ENCODE measurements around the gene DTX4. TPM values are rescaled to one million over a fixed set of nuclear protein-coding genes. Genes with fewer than 3 reads are reported as not detected.

Gene DTX4
- total RNA-seq, 1 experiment from 2014 or later, result 7.6 TPM

GRCh38 chr11:59253001-59253400, 81.1 kb downstream of the DTX4 start:
- no peak for ATAC-seq
- TF ChIP-seq POLR2A (IDR thresholded peaks at IDR 0.05; ENCODE audit: borderline replicate concordance, extremely low read depth, insufficient read depth, insufficient read length) (no peak), RAD21 (IDR thresholded peaks at IDR 0.05; ENCODE audit: low read depth) (no peak), EZH2phosphoT487 (IDR thresholded peaks at IDR 0.05; ENCODE audit: borderline replicate concordance) (no peak), POLR2AphosphoS5 (IDR thresholded peaks at IDR 0.05; ENCODE audit: low read depth, low read length) (no peak), MAX (IDR thresholded peaks at IDR 0.05) (no peak)
- no peaks in the 10 kb centered on the region for H3K36me3 ChIP-seq (ENCODE audit: control insufficient read depth in 1 of 2, insufficient read depth in 2 of 2, low read length in 2 of 2)
- RAD21 ChIA-PET (ENCODE audit: low non-redundant PET in 1 of 2, low total read pairs in 2 of 2, uncharacterized antibody in 2 of 2, unreplicated experiment in 2 of 2), result no interaction called here
- BruUV-seq (replicated peaks), result no TSS peak
- no peak overlapping the region for H3K27ac ChIP-seq (ENCODE audit: low read depth, low read length)
- no peaks in the 10 kb centered on the region for H3K9me2 ChIP-seq (ENCODE audit: insufficient read depth)
- H4K20me1 ChIP-seq (ENCODE audit: insufficient read depth), result no peaks in the 10 kb centered on the region
- no peak overlapping the region for H3K4me3 ChIP-seq (replicated peaks in 1 of 2; ENCODE audit: low read depth in 1 of 2, low read length in 2 of 2)
- no peaks in the 10 kb centered on the region; a peak in 1 of 4 replicates for H3K4me1 ChIP-seq (ENCODE audit: control insufficient read depth in 1 of 2, insufficient read depth in 2 of 2, low read length in 2 of 2)
- H2AFZ ChIP-seq (ENCODE audit: low read depth, low read length, poor library complexity, severe bottlenecking), result no peak overlapping the region
- DNase-seq (ENCODE audit: low read depth, low spot score), result no peak
- no peak overlapping the region for H3K9ac ChIP-seq (ENCODE audit: low read length)
- no peaks in the 10 kb centered on the region for H3K9me3 ChIP-seq (ENCODE audit: control insufficient read depth in 1 of 2, insufficient read depth in 1 of 2, low read depth in 1 of 2, low read length in 2 of 2)
- no peaks in the 10 kb centered on the region for H3K27me3 ChIP-seq (ENCODE audit: insufficient read depth, low read length)
- intact Hi-C loops (cut with micrococcal nuclease), result no loop called here
- no peaks in the 10 kb centered on the region for H3K79me2 ChIP-seq (ENCODE audit: insufficient read depth, low read length)
- CTCF ChIA-PET, result no interaction called here
- no peak overlapping the region for H3K4me2 ChIP-seq (ENCODE audit: low read length)
- POLR2A ChIA-PET, result no interaction called here

GRCh38 chr11:59254286-59254685, 82.4 kb downstream of the DTX4 start:
- RAD21 ChIA-PET (ENCODE audit: low non-redundant PET in 1 of 2, low total read pairs in 2 of 2, uncharacterized antibody in 2 of 2, unreplicated experiment in 2 of 2), result no interaction called here
- Histone ChIP-seq H3K9me3 (ENCODE audit: control insufficient read depth in 1 of 2, insufficient read depth in 1 of 2, low read depth in 1 of 2, low read length in 2 of 2) (no peaks in the 10 kb centered on the region), H2AFZ (ENCODE audit: low read depth, low read length, poor library complexity, severe bottlenecking) (no peak overlapping the region), H3K79me2 (ENCODE audit: insufficient read depth, low read length) (no peaks in the 10 kb centered on the region), H3K9ac (ENCODE audit: low read length) (no peak overlapping the region), H3K27me3 (ENCODE audit: insufficient read depth, low read length) (no peaks in the 10 kb centered on the region), H3K4me1 (ENCODE audit: control insufficient read depth in 1 of 2, insufficient read depth in 2 of 2, low read length in 2 of 2) (no peaks in the 10 kb centered on the region), H3K4me2 (ENCODE audit: low read length) (no peak overlapping the region), H3K4me3 (replicated peaks in 1 of 2; ENCODE audit: low read depth in 1 of 2, low read length in 2 of 2) (no peak overlapping the region), H3K36me3 (ENCODE audit: control insufficient read depth in 1 of 2, insufficient read depth in 2 of 2, low read length in 2 of 2) (no peaks in the 10 kb centered on the region), H3K9me2 (ENCODE audit: insufficient read depth) (no peaks in the 10 kb centered on the region), H3K27ac (ENCODE audit: low read depth, low read length) (no peak overlapping the region), H4K20me1 (ENCODE audit: insufficient read depth) (no peaks in the 10 kb centered on the region)
- POLR2A ChIA-PET, result no interaction called here
- CTCF ChIA-PET, result no interaction called here
- ATAC-seq (no peak), DNase-seq (ENCODE audit: low read depth, low spot score) (no peak)
- no TSS peak for BruUV-seq (replicated peaks)
- intact Hi-C loops (cut with micrococcal nuclease), result no loop called here
- TF ChIP-seq RAD21 (IDR thresholded peaks at IDR 0.05; ENCODE audit: low read depth), result no peak
- TF ChIP-seq, protein P1, sequence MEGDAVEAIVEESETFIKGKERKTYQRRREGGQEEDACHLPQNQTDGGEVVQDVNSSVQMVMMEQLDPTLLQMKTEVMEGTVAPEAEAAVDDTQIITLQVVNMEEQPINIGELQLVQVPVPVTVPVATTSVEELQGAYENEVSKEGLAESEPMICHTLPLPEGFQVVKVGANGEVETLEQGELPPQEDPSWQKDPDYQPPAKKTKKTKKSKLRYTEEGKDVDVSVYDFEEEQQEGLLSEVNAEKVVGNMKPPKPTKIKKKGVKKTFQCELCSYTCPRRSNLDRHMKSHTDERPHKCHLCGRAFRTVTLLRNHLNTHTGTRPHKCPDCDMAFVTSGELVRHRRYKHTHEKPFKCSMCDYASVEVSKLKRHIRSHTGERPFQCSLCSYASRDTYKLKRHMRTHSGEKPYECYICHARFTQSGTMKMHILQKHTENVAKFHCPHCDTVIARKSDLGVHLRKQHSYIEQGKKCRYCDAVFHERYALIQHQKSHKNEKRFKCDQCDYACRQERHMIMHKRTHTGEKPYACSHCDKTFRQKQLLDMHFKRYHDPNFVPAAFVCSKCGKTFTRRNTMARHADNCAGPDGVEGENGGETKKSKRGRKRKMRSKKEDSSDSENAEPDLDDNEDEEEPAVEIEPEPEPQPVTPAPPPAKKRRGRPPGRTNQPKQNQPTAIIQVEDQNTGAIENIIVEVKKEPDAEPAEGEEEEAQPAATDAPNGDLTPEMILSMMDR (IDR thresholded peaks at IDR 0.05 in 2 of 3, conservative IDR thresholded peaks at IDR 0.05 in 1 of 3; ENCODE audit: borderline replicate concordance in 1 of 3, insufficient read depth in 1 of 3, low read depth in 2 of 3, low read length in 2 of 3), result no peak
- no peak for TF ChIP-seq CEBPB (IDR thresholded peaks at IDR 0.05; ENCODE audit: low read depth)
- no peak for TF ChIP-seq SRF (IDR thresholded peaks at IDR 0.05; ENCODE audit: low read depth)
- TF ChIP-seq JUND (IDR thresholded peaks at IDR 0.05), result no peak
- TF ChIP-seq, protein P2, sequence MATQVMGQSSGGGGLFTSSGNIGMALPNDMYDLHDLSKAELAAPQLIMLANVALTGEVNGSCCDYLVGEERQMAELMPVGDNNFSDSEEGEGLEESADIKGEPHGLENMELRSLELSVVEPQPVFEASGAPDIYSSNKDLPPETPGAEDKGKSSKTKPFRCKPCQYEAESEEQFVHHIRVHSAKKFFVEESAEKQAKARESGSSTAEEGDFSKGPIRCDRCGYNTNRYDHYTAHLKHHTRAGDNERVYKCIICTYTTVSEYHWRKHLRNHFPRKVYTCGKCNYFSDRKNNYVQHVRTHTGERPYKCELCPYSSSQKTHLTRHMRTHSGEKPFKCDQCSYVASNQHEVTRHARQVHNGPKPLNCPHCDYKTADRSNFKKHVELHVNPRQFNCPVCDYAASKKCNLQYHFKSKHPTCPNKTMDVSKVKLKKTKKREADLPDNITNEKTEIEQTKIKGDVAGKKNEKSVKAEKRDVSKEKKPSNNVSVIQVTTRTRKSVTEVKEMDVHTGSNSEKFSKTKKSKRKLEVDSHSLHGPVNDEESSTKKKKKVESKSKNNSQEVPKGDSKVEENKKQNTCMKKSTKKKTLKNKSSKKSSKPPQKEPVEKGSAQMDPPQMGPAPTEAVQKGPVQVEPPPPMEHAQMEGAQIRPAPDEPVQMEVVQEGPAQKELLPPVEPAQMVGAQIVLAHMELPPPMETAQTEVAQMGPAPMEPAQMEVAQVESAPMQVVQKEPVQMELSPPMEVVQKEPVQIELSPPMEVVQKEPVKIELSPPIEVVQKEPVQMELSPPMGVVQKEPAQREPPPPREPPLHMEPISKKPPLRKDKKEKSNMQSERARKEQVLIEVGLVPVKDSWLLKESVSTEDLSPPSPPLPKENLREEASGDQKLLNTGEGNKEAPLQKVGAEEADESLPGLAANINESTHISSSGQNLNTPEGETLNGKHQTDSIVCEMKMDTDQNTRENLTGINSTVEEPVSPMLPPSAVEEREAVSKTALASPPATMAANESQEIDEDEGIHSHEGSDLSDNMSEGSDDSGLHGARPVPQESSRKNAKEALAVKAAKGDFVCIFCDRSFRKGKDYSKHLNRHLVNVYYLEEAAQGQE (IDR thresholded peaks at IDR 0.05; ENCODE audit: low read depth), result no peak
- TF ChIP-seq POLR2A (IDR thresholded peaks at IDR 0.05; ENCODE audit: borderline replicate concordance, extremely low read depth, insufficient read depth, insufficient read length), result no peak
- TF ChIP-seq ZFX (IDR thresholded peaks at IDR 0.05), result no peak
- no peak for TF ChIP-seq ATF3 (IDR thresholded peaks at IDR 0.05)
- no peak for TF ChIP-seq ELF1 (IDR thresholded peaks at IDR 0.05; ENCODE audit: borderline replicate concordance, low read depth)
- no peak for TF ChIP-seq ZNF274 (IDR thresholded peaks at IDR 0.05; ENCODE audit: low read depth, low read length)
- no peak for TF ChIP-seq CBX3 (IDR thresholded peaks at IDR 0.05; ENCODE audit: low read depth)
- TF ChIP-seq SIN3A (IDR thresholded peaks at IDR 0.05; ENCODE audit: low read depth), result no peak
- no peak for TF ChIP-seq EZH2phosphoT487 (IDR thresholded peaks at IDR 0.05; ENCODE audit: borderline replicate concordance)
- no peak for TF ChIP-seq FOSL1 (IDR thresholded peaks at IDR 0.05; ENCODE audit: low read depth)

All from HCT116 (cell line).